ENCODE measurements around the gene ATP6V0E2.

Gene ATP6V0E2

GRCh38 chr7:149873074-149873969 lies at the start of gene ATP6V0E2:
TSS of gene ATP6V0E2 (plus strand) at chr7:149873969. CDS start at chr7:149874066, 97 bp downstream.
- peak; percentile 76 for DNase-seq (ENCODE audit: low read depth)
- TF ChIP-seq CTCF (conservative IDR thresholded peaks at IDR 0.05; ENCODE audit: low read depth, low read length) = no peak
- H3K4me3 ChIP-seq (ENCODE audit: low read length) = peak within 1 kb of the TSS; percentile 68

- no peak for DNase-seq (ENCODE audit: low read depth)
- TF ChIP-seq CTCF (conservative IDR thresholded peaks at IDR 0.05; ENCODE audit: low read depth, low read length) = no peak
- no peak overlapping the region for H3K4me3 ChIP-seq (ENCODE audit: low read length)
Observed at GRCh38 chr7:149824301-149824741, 49.4 kb upstream of the ATP6V0E2 start.

- no peak overlapping the region for H3K4me3 ChIP-seq (ENCODE audit: low read length)
- no peak for DNase-seq (ENCODE audit: low read depth)
- TF ChIP-seq CTCF (conservative IDR thresholded peaks at IDR 0.05; ENCODE audit: low read depth, low read length) = no peak
Observed at GRCh38 chr7:149824748-149825566, 48.8 kb upstream of the ATP6V0E2 start.

GRCh38 chr7:149825567-149826343 lies 48.0 kb upstream of the ATP6V0E2 start:
- DNase-seq (ENCODE audit: low read depth) = no peak
- TF ChIP-seq CTCF (conservative IDR thresholded peaks at IDR 0.05; ENCODE audit: low read depth, low read length) = no peak
- H3K4me3 ChIP-seq (ENCODE audit: low read length) = no peak overlapping the region

- TF ChIP-seq CTCF (conservative IDR thresholded peaks at IDR 0.05; ENCODE audit: low read depth, low read length) = no peak
- no peak for DNase-seq (ENCODE audit: low read depth)
- no peak overlapping the region for H3K4me3 ChIP-seq (ENCODE audit: low read length)
Observed at GRCh38 chr7:149826344-149827088, 47.3 kb upstream of the ATP6V0E2 start.

Data from retinal pigment epithelial cell (primary cell).